SK-N-SH treated with all-trans-retinoic acid at 6 μM for 48 hours (cell line): Measurements from ENCODE around the gene SYNGR1.

Source experiments
- ATAC-seq: fragments of 200-7000 bp; cut with Tn5 transposase; 3 replicates; pipeline ENCODE4 v1.9.1; 2020; ENCODE audit warnings: mild to moderate bottlenecking, moderate library complexity
- ARNTL ChIP-seq: fragments of 450-650 bp; formaldehyde crosslinking; IDR thresholded peaks from 2 replicates; pipeline ENCODE4 v1.5.0; 2020; ENCODE audit warnings: low read depth, mild to moderate bottlenecking, moderate library complexity, borderline replicate concordance
- BACH2 ChIP-seq: fragments of 250-450 bp; sonication (Bioruptor Pico); IDR thresholded peaks from 2 replicates; pipeline ENCODE4 v1.9.0; 2021; ENCODE audit warnings: mild to moderate bottlenecking, borderline replicate concordance
- CREB5 ChIP-seq: fragments of 250-450 bp; sonication (Bioruptor Pico); IDR thresholded peaks from 2 replicates; pipeline ENCODE4 v1.5.1; 2020; ENCODE audit warnings: low read depth, mild to moderate bottlenecking, moderate library complexity
- CSDC2 ChIP-seq: fragments of 250-450 bp; sonication (Bioruptor Pico); IDR thresholded peaks from 2 replicates; pipeline ENCODE4 v1.5.0; 2020; ENCODE audit warnings: mild to moderate bottlenecking, moderate library complexity
- CSRNP3 ChIP-seq: fragments of 250-450 bp; sonication (Bioruptor Pico); IDR thresholded peaks from 2 replicates; pipeline ENCODE4 v1.5.1; 2021; ENCODE audit warnings: mild to moderate bottlenecking, moderate library complexity
- ESRRG ChIP-seq: fragments of 250-450 bp; sonication (Bioruptor Pico); IDR thresholded peaks from 2 replicates; pipeline ENCODE4 v1.6.1; 2021; ENCODE audit warnings: mild to moderate bottlenecking
- GLIS3 ChIP-seq: fragments of 250-450 bp; sonication (Bioruptor Pico); IDR thresholded peaks from 2 replicates; pipeline ENCODE4 v1.5.0; 2020; ENCODE audit warnings: mild to moderate bottlenecking, moderate library complexity
- ISL1 ChIP-seq: fragments of 250-450 bp; sonication (Bioruptor Pico); IDR thresholded peaks from 2 replicates; pipeline ENCODE4 v2.1.2; 2022; ENCODE audit warnings: mild to moderate bottlenecking, moderate library complexity
- OSR1 ChIP-seq: fragments of 250-450 bp; sonication (Bioruptor Pico); IDR thresholded peaks from 2 replicates; pipeline ENCODE4 v1.8.0; 2022; ENCODE audit warnings: moderate library complexity, mild to moderate bottlenecking, inconsistent platforms
- PATZ1 ChIP-seq: fragments of 250-450 bp; sonication (Bioruptor Pico); IDR thresholded peaks from 2 replicates; pipeline ENCODE4 v1.8.0; 2020; ENCODE audit warnings: mild to moderate bottlenecking, moderate library complexity, borderline replicate concordance
- POU6F1 ChIP-seq: fragments of 250-450 bp; sonication (Bioruptor Pico); IDR thresholded peaks from 2 replicates; pipeline ENCODE4 v1.8.0; 2021; ENCODE audit warnings: low read depth, mild to moderate bottlenecking, moderate library complexity, borderline replicate concordance
- PPARA ChIP-seq: fragments of 250-450 bp; sonication (Bioruptor Pico); IDR thresholded peaks from 2 replicates; pipeline ENCODE4 v1.5.0; 2020; ENCODE audit warnings: mild to moderate bottlenecking, borderline replicate concordance
- RARB ChIP-seq: fragments of 250-450 bp; sonication (Bioruptor Pico); IDR thresholded peaks from 2 replicates; pipeline ENCODE4 v1.8.0; 2021; ENCODE audit warnings: mild to moderate bottlenecking, moderate library complexity
- TCF4 ChIP-seq: fragments of 250-450 bp; sonication (Bioruptor Pico); IDR thresholded peaks from 2 replicates; pipeline ENCODE4 v1.8.0; 2021; ENCODE audit warnings: mild to moderate bottlenecking, moderate library complexity, borderline replicate concordance
- TOX ChIP-seq: fragments of 250-450 bp; sonication (Bioruptor Pico); IDR thresholded peaks from 2 replicates; pipeline ENCODE4 v1.8.0; 2021; ENCODE audit warnings: mild to moderate bottlenecking, moderate library complexity, borderline replicate concordance
- TSHZ2 ChIP-seq: fragments of 250-450 bp; sonication (Bioruptor Pico); IDR thresholded peaks from 2 replicates; pipeline ENCODE4 v1.5.0; 2020; ENCODE audit warnings: mild to moderate bottlenecking, moderate library complexity
- ZC3H10 ChIP-seq: fragments of 250-450 bp; sonication (Bioruptor Pico); IDR thresholded peaks from 2 replicates; pipeline ENCODE4 v1.5.1; 2021; ENCODE audit warnings: mild to moderate bottlenecking, moderate library complexity
- ZFP3 ChIP-seq: fragments of 250-450 bp; sonication (Bioruptor Pico); IDR thresholded peaks from 2 replicates; pipeline ENCODE4 v1.5.0; 2020; ENCODE audit warnings: mild to moderate bottlenecking, moderate library complexity
- ZNF565 ChIP-seq: fragments of 450-650 bp; formaldehyde crosslinking; conservative IDR thresholded peaks from 2 replicates; pipeline ENCODE4 v1.5.0; 2020; ENCODE audit warnings: low read depth, mild to moderate bottlenecking, moderate library complexity
- ZNF70 ChIP-seq: fragments of 450-650 bp; formaldehyde crosslinking; IDR thresholded peaks from 2 replicates; pipeline ENCODE4 v1.5.0; 2020; ENCODE audit warnings: mild to moderate bottlenecking, moderate library complexity
- ZNF8 ChIP-seq: fragments of 450-650 bp; formaldehyde crosslinking; IDR thresholded peaks from 2 replicates; pipeline ENCODE4 v1.5.0; 2020; ENCODE audit warnings: mild to moderate bottlenecking, moderate library complexity

The SYNGR1 gene

GRCh38 chr22:39359659-39360195 is 9.9 kb downstream of the SYNGR1 start (continued):
- no peak for TF ChIP-seq RARB (CRISPR knock-in tag)
- TF ChIP-seq OSR1, result no peak

- TF ChIP-seq OSR1 (no peak), ZNF8 (CRISPR knock-in tag) (no peak), CREB5 (no peak), CSDC2 (CRISPR knock-in tag) (no peak), RARB (CRISPR knock-in tag) (no peak), ZFP3 (CRISPR knock-in tag) (no peak), PATZ1 (CRISPR knock-in tag) (no peak), ZNF70 (CRISPR knock-in tag) (no peak), ZC3H10 (no peak), BACH2 (CRISPR knock-in tag) (no peak), ESRRG (CRISPR knock-in tag) (no peak), GLIS3 (CRISPR knock-in tag) (no peak), ARNTL (CRISPR knock-in tag) (no peak)
- no peak for ATAC-seq
Observed at GRCh38 chr22:39360242-39360641, 10.5 kb downstream of the SYNGR1 start.

- ATAC-seq, result no peak
- TF ChIP-seq TOX (CRISPR knock-in tag) (no peak), CSDC2 (CRISPR knock-in tag) (no peak), OSR1 (no peak), ZFP3 (CRISPR knock-in tag) (no peak), CREB5 (no peak), ESRRG (CRISPR knock-in tag) (no peak), PPARA (CRISPR knock-in tag) (no peak), ZNF565 (no peak), PATZ1 (CRISPR knock-in tag) (no peak), TCF4 (CRISPR knock-in tag) (no peak), GLIS3 (CRISPR knock-in tag) (no peak), ZNF70 (CRISPR knock-in tag) (no peak), TSHZ2 (CRISPR knock-in tag) (no peak), POU6F1 (CRISPR knock-in tag) (no peak), ZC3H10 (no peak), CSRNP3 (CRISPR knock-in tag) (no peak), ARNTL (CRISPR knock-in tag) (no peak), ISL1 (CRISPR knock-in tag) (no peak)
Observed at GRCh38 chr22:39360674-39361413, 11.1 kb downstream of the SYNGR1 start.
